KMS-11 (cell line): ENCODE results near the gene PER1.

Experiments
- H2AFZ ChIP-seq: fragments of 200-600 bp; sonication (generic); 2 replicates; pipeline ENCODE4 v1.6.1; 2016; ENCODE audit warnings: antibody characterized with exemption, mixed run types, low read depth
- H3K27ac ChIP-seq: fragments of 200-600 bp; sonication (generic); 2 replicates; pipeline ENCODE4 v1.6.1; 2016; ENCODE audit warnings: mild to moderate bottlenecking, mixed run types
- H3K27me3 ChIP-seq: fragments of 200-600 bp; sonication (generic); 2 replicates; pipeline ENCODE4 v1.6.1; 2017; ENCODE audit warnings: mild to moderate bottlenecking, low read depth, mixed run types, moderate library complexity; ENCODE audit not compliant: insufficient read depth
- H3K36me3 ChIP-seq: fragments of 200-600 bp; sonication (generic); 2 replicates; pipeline ENCODE4 v1.6.1; 2017; ENCODE audit warnings: mild to moderate bottlenecking, mixed run types; ENCODE audit not compliant: insufficient read depth
- H3K4me1 ChIP-seq: fragments of 200-600 bp; sonication (generic); 2 replicates; pipeline ENCODE4 v1.6.1; 2016; ENCODE audit warnings: mild to moderate bottlenecking, low read depth, mixed run types; ENCODE audit not compliant: poor library complexity, severe bottlenecking
- H3K4me2 ChIP-seq: fragments of 200-600 bp; sonication (generic); 2 replicates; pipeline ENCODE4 v1.7.0; 2016; ENCODE audit warnings: mild to moderate bottlenecking, mixed run types
- H3K4me3 ChIP-seq: fragments of 200-600 bp; sonication (generic); IDR thresholded peaks from 2 replicates; pipeline ENCODE4 v1.6.1; 2017; ENCODE audit warnings: low read depth, low read length, mixed read lengths; ENCODE audit not compliant: insufficient read depth
- H3K79me2 ChIP-seq: fragments of 200-600 bp; sonication (generic); 2 replicates; pipeline ENCODE4 v1.6.1; 2016; ENCODE audit warnings: low read depth, mixed run types; ENCODE audit not compliant: insufficient read depth
- H3K9ac ChIP-seq: fragments of 200-600 bp; sonication (generic); 2 replicates; pipeline ENCODE4 v1.6.1; 2016; ENCODE audit warnings: mild to moderate bottlenecking, mixed run types
- H4K20me1 ChIP-seq: fragments of 200-600 bp; sonication (generic); 2 replicates; pipeline ENCODE4 v1.6.1; 2016; ENCODE audit warnings: mild to moderate bottlenecking, mixed run types; ENCODE audit not compliant: insufficient read depth
- TF ChIP-seq, protein P1 (sequence below): fragments of 200-600 bp; sonication (generic); conservative IDR thresholded peaks from 2 replicates; pipeline ENCODE4 v1.6.1; 2017; ENCODE audit warnings: low read depth, mild to moderate bottlenecking, antibody characterized with exemption, low read length, moderate library complexity, mixed read lengths

The PER1 gene

DNA sequence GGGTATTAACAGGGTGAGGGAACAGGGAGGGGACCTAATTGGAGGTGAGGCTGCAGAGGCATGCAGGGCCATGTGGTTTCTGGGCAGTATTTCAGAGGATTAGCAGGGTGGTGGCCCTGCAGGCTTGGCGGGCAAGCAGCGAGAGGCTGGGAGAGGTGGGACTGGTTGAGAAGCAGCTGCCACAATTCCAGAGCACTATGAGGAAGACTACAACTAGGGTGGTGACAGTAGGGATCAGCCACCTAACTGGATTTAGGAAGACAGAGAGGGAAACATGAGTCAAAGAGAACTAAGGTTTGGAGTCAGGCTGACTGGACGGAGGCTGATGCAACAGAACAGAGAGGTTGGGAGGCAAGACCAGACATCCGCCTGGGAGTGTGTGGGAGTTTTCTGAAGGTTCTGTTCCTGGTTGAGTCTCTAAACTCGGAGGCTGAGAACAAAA, 46.2 kb downstream of the PER1 start:
- no peaks in the 10 kb centered on the region for H3K36me3 ChIP-seq
- no peaks in the 10 kb centered on the region for H3K27me3 ChIP-seq
- H3K4me2 ChIP-seq = no peak overlapping the region
- H3K9ac ChIP-seq = no peak overlapping the region
- TF ChIP-seq, protein P1, sequence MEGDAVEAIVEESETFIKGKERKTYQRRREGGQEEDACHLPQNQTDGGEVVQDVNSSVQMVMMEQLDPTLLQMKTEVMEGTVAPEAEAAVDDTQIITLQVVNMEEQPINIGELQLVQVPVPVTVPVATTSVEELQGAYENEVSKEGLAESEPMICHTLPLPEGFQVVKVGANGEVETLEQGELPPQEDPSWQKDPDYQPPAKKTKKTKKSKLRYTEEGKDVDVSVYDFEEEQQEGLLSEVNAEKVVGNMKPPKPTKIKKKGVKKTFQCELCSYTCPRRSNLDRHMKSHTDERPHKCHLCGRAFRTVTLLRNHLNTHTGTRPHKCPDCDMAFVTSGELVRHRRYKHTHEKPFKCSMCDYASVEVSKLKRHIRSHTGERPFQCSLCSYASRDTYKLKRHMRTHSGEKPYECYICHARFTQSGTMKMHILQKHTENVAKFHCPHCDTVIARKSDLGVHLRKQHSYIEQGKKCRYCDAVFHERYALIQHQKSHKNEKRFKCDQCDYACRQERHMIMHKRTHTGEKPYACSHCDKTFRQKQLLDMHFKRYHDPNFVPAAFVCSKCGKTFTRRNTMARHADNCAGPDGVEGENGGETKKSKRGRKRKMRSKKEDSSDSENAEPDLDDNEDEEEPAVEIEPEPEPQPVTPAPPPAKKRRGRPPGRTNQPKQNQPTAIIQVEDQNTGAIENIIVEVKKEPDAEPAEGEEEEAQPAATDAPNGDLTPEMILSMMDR = no peak
- no peaks in the 10 kb centered on the region for H3K4me1 ChIP-seq
- H4K20me1 ChIP-seq = no peaks in the 10 kb centered on the region
- no peaks in the 10 kb centered on the region for H3K79me2 ChIP-seq
- no peak overlapping the region for H2AFZ ChIP-seq
- no peak overlapping the region for H3K4me3 ChIP-seq
- H3K27ac ChIP-seq = no peak overlapping the region

- Histone ChIP-seq H3K27ac (no peak overlapping the region), H3K36me3 (no peaks in the 10 kb centered on the region), H4K20me1 (no peaks in the 10 kb centered on the region), H3K4me2 (no peak overlapping the region), H3K4me1 (no peaks in the 10 kb centered on the region), H3K79me2 (no peaks in the 10 kb centered on the region), H3K9ac (no peak overlapping the region), H3K4me3 (no peak overlapping the region), H3K27me3 (no peaks in the 10 kb centered on the region), H2AFZ (no peak overlapping the region)
- TF ChIP-seq, protein P1 = no peak
Measured at GRCh38 chr17:8104911-8105310, 47.3 kb downstream of the PER1 start.

DNA sequence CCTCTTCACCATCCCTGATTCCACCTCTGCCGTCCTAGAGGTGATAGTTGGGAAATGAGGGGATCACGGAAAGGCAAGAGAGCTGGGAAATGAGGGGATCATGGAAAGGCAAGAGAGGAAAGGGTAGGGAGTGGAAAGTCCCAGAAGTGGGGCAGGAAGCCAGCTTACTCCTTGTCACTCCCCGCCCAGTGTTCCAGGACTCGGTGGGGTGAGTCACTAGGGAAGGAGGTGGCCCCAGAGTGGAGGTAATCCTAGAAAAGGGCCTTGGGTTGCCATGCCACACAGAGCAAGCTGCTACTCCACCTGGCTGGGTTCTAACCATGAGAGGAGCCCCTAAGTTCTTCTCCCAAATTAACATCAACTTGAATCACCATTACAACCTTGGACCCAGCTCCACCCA, 48.7 kb downstream of the PER1 start:
- no peaks in the 10 kb centered on the region for H3K4me1 ChIP-seq
- H3K4me3 ChIP-seq = no peak overlapping the region
- H2AFZ ChIP-seq = no peak overlapping the region
- H3K27me3 ChIP-seq = no peaks in the 10 kb centered on the region
- H3K79me2 ChIP-seq = no peaks in the 10 kb centered on the region
- no peaks in the 10 kb centered on the region for H3K36me3 ChIP-seq
- H3K9ac ChIP-seq = no peak overlapping the region
- no peak overlapping the region for H3K27ac ChIP-seq
- TF ChIP-seq, protein P1 = no peak
- H4K20me1 ChIP-seq = no peaks in the 10 kb centered on the region
- H3K4me2 ChIP-seq = no peak overlapping the region

GRCh38 chr17:8101721-8102120, 50.5 kb downstream of the PER1 start:
- Histone ChIP-seq H2AFZ (no peak overlapping the region), H4K20me1 (no peaks in the 10 kb centered on the region), H3K9ac (no peak overlapping the region), H3K27me3 (no peaks in the 10 kb centered on the region), H3K4me3 (no peak overlapping the region), H3K27ac (no peak overlapping the region), H3K79me2 (no peaks in the 10 kb centered on the region), H3K4me2 (no peak overlapping the region), H3K36me3 (no peaks in the 10 kb centered on the region), H3K4me1 (no peaks in the 10 kb centered on the region)
- TF ChIP-seq, protein P1 = no peak

GRCh38 chr17:8100763-8101162, 51.4 kb downstream of the PER1 start:
- H3K4me1 ChIP-seq = no peaks in the 10 kb centered on the region
- TF ChIP-seq, protein P1 = no peak
- H3K9ac ChIP-seq = no peak overlapping the region
- no peak overlapping the region for H3K27ac ChIP-seq
- no peaks in the 10 kb centered on the region for H3K27me3 ChIP-seq
- no peak overlapping the region for H2AFZ ChIP-seq
- H4K20me1 ChIP-seq = no peaks in the 10 kb centered on the region
- no peak overlapping the region for H3K4me2 ChIP-seq
- no peaks in the 10 kb centered on the region for H3K36me3 ChIP-seq
- H3K79me2 ChIP-seq = no peaks in the 10 kb centered on the region
- H3K4me3 ChIP-seq = no peak overlapping the region
